Testis (tissue), 3 donors: Measurements from ENCODE around the gene FKBP10. TPM values are rescaled to one million over a fixed set of nuclear protein-coding genes. Genes with fewer than 3 reads are reported as not detected.
"Not testable (repeated sequence)": the region's sequence is repeated elsewhere in the genome, so short reads cannot be mapped to it uniquely, and the experiment has no call there.

Source experiments
- DNase-seq: peaks from one replicate; pipeline ENCODE4 v3.0.0-alpha.2; 2019
- H3K27ac ChIP-seq, 2 donors: fragments of 200-600 bp; sonication (generic); one replicate each; pipeline ENCODE4 v1.5.1; 2019
- H3K27me3 ChIP-seq: fragments of 200-600 bp; sonication (generic); one replicate; pipeline ENCODE4 v1.5.1; 2019
- H3K36me3 ChIP-seq: fragments of 200-600 bp; sonication (generic); one replicate; pipeline ENCODE4 v1.5.1; 2017; ENCODE audit warnings: low read depth; ENCODE audit errors: missing control alignments
- H3K4me1 ChIP-seq: fragments of 200-600 bp; sonication (generic); one replicate; pipeline ENCODE4 v1.5.1; 2019
- H3K4me3 ChIP-seq, 2 donors: fragments of 200-600 bp; sonication (generic); one replicate each; pipeline ENCODE4 v1.5.1; 2017 to 2019
- H3K9me3 ChIP-seq: fragments of 200-600 bp; sonication (generic); one replicate; pipeline ENCODE4 v1.5.1; 2017
- CTCF ChIP-seq, 3 experiments: fragments of 450-650 bp in 2 of 3; fragments of 200-600 bp in 1 of 3; sonication (generic) in 1 of 3; IDR thresholded peaks; one replicate each; pipeline ENCODE4 v1.5.1; 2016 to 2019; ENCODE audit warnings: antibody characterized with exemption in 3 of 3, mild to moderate bottlenecking in 2 of 3, moderate library complexity in 1 of 3
- POLR2A ChIP-seq: fragments of 450-650 bp; IDR thresholded peaks from one replicate; pipeline ENCODE4 v1.6.1; 2017; ENCODE audit warnings: antibody characterized with exemption, mild to moderate bottlenecking, moderate library complexity
- WGBS, 2 donors: methylation state at CpG; one replicate each; pipeline ENCODE4 v1.1.5; 2018; 5-methylcytosine and 5-hydroxymethylcytosine counted together
- intact Hi-C: fragments of 100-400 bp; cut with DNase I; formaldehyde crosslinking; loops from one replicate; pipeline ENCODE4 v1.15.1; 2023; ENCODE audit warnings: low total_unique reads
- polyA plus RNA-seq: library from polyadenylated mRNA; stranded (reverse); fragments of 350-450 nt; fragmentation: Illumina TruSeq; extraction: RNeasy Lipid Tissue Mini Kit (QIAGEN cat#74804); gene quantifications from one replicate; pipeline ENCODE4 v1.2.3, GENCODE V29; 2014; ENCODE audit warnings: low read depth, low replicate concordance; ENCODE audit not compliant: insufficient read depth
- total RNA-seq, 2 donors: library from RNA; depleted of rRNA; stranded (reverse); fragments of >200 nt; gene quantifications; one replicate each; pipeline ENCODE4 v1.2.3, GENCODE V29; 2016

Gene FKBP10
- total and polyA plus RNA-seq, 3 donors from 2014 or later: 31.4 to 37.8 (median 36.5) TPM

GRCh38 chr17:41823141-41823524 lies 10.3 kb downstream of the FKBP10 start:
- intact Hi-C loops: no loop called here
- no peaks in the 10 kb centered on the region for H3K9me3 ChIP-seq
- TF ChIP-seq POLR2A (no peak), CTCF (IDR thresholded peaks at IDR 0.05) (no peak)

GRCh38 chr17:41823580-41823979 lies 10.8 kb downstream of the FKBP10 start:
- no peak for TF ChIP-seq CTCF (IDR thresholded peaks at IDR 0.05)
- TF ChIP-seq POLR2A: no peak
- H3K36me3 ChIP-seq: no peaks in the 10 kb centered on the region
- no peak overlapping the region for H3K4me3 ChIP-seq
- DNase-seq: no peak
- no peaks in the 10 kb centered on the region for H3K27me3 ChIP-seq
- no peak overlapping the region for H3K27ac ChIP-seq
- no peaks in the 10 kb centered on the region for H3K4me1 ChIP-seq
- no peaks in the 10 kb centered on the region for H3K9me3 ChIP-seq
- intact Hi-C loops: no loop called here
- 94 to 97% methylated on average over 7 of the region's 7 CpGs for whole genome bisulfite sequencing, 2 donors

More at GRCh38 chr17:41823141-41823524, 10.3 kb downstream of the FKBP10 start:
- WGBS, 2 donors: 60 to 94% methylated on average over 1 of the region's 1 CpG
- H3K27ac ChIP-seq: no peak overlapping the region
- H3K4me3 ChIP-seq: no peak overlapping the region
- H3K36me3 ChIP-seq: no peaks in the 10 kb centered on the region
- H3K4me1 ChIP-seq: no peaks in the 10 kb centered on the region
- no peak for DNase-seq
- H3K27me3 ChIP-seq: no peaks in the 10 kb centered on the region

GRCh38 chr17:41824086-41824485 lies 11.3 kb downstream of the FKBP10 start:
- WGBS, 2 donors: 61 to 64% methylated on average over 6 to 7 of the region's 7 CpGs
- DNase-seq: no peak
- H3K27ac ChIP-seq: no peak overlapping the region
- no peaks in the 10 kb centered on the region for H3K9me3 ChIP-seq
- no peak overlapping the region for H3K4me3 ChIP-seq
- no peak for TF ChIP-seq POLR2A
- TF ChIP-seq CTCF (IDR thresholded peaks at IDR 0.05): no peak
- no peaks in the 10 kb centered on the region for H3K4me1 ChIP-seq
- no peaks in the 10 kb centered on the region for H3K27me3 ChIP-seq
- H3K36me3 ChIP-seq: no peaks in the 10 kb centered on the region
- intact Hi-C loops: no loop called here

GRCh38 chr17:41825175-41825845 lies 12.5 kb downstream of the FKBP10 start:
- Histone ChIP-seq H3K4me1 (no peaks in the 10 kb centered on the region), H3K27me3 (no peaks in the 10 kb centered on the region), H3K9me3 (no peaks in the 10 kb centered on the region), H3K4me3 (no peak overlapping the region), H3K36me3 (no peaks in the 10 kb centered on the region), H3K27ac (no peak overlapping the region)
- TF ChIP-seq POLR2A (no peak), CTCF (IDR thresholded peaks at IDR 0.05) (no peak)
- no peak for DNase-seq
- 75 to 79% methylated on average over 5 to 19 of the region's 19 CpGs for WGBS, 2 donors
- intact Hi-C loops: no loop called here

GRCh38 chr17:41829961-41830360 lies 17.2 kb downstream of the FKBP10 start:
- WGBS, 2 donors: 81 to 84% methylated on average over 10 of the region's 10 CpGs
- DNase-seq, intact Hi-C loops: not testable (repeated sequence)

More at GRCh38 chr17:41829961-41830360, 17.2 kb downstream of the FKBP10 start:
- H3K36me3 ChIP-seq, H3K27ac ChIP-seq, H3K4me1 ChIP-seq, H3K4me3 ChIP-seq, H3K9me3 ChIP-seq, H3K27me3 ChIP-seq: not testable (repeated sequence)
